Endothelial cell (in vitro differentiated cells): Measurements from ENCODE around the gene TMEM229B. TPM values are rescaled to one million over a fixed set of nuclear protein-coding genes. Genes with fewer than 3 reads are reported as not detected.

Experiments
- DNase-seq: peaks from one replicate; pipeline ENCODE4 v3.0.0; 2021; ENCODE audit warnings: low spot score
- H3K27ac Mint-ChIP-seq: one replicate; pipeline ENCODE4 v1.8.0; 2021; ENCODE audit warnings: mixed read lengths, inconsistent platforms; ENCODE audit not compliant: unreplicated experiment
- H3K27me3 Mint-ChIP-seq: one replicate; pipeline ENCODE4 v1.8.0; 2021; ENCODE audit warnings: mild to moderate bottlenecking, moderate library complexity, mixed read lengths, inconsistent platforms; ENCODE audit not compliant: unreplicated experiment
- H3K36me3 Mint-ChIP-seq: one replicate; pipeline ENCODE4 v1.8.0; 2021; ENCODE audit warnings: mild to moderate bottlenecking, low read depth, mixed read lengths, inconsistent platforms; ENCODE audit not compliant: unreplicated experiment
- H3K4me1 Mint-ChIP-seq: one replicate; pipeline ENCODE4 v1.8.0; 2021; ENCODE audit warnings: mild to moderate bottlenecking, mixed read lengths, inconsistent platforms; ENCODE audit not compliant: unreplicated experiment
- H3K4me3 Mint-ChIP-seq: one replicate; pipeline ENCODE4 v1.8.0; 2021; ENCODE audit warnings: mild to moderate bottlenecking, mixed read lengths, inconsistent platforms; ENCODE audit not compliant: unreplicated experiment
- H3K9me3 Mint-ChIP-seq: one replicate; pipeline ENCODE4 v1.8.0; 2021; ENCODE audit warnings: mixed read lengths, inconsistent platforms; ENCODE audit not compliant: unreplicated experiment
- total RNA-seq: library from RNA; stranded (reverse); fragmentation: NEBNext Ultra II Directional; extraction: Animal tissue kit (Norgen Biotek cat#: 25700); gene quantifications from one replicate; pipeline ENCODE4 v1.2.1, GENCODE V29; 2021; ENCODE audit not compliant: unreplicated experiment
- TF ChIP-seq, protein P1 (sequence below): fragments of 200-600 bp; sonication (generic); IDR thresholded peaks from one replicate; pipeline ENCODE4 v1.5.0; 2021; ENCODE audit warnings: antibody characterized with exemption; ENCODE audit not compliant: unreplicated experiment

Gene TMEM229B
- total RNA-seq, 1 donor from 2014 or later, result 0.08 TPM

GRCh38 chr14:67477926-67478799 is 10.4 kb downstream of the TMEM229B start:
- Mint-ChIP-seq H3K27ac (no peak overlapping the region), H3K4me1 (no peaks in the 10 kb centered on the region), H3K9me3 (no peaks in the 10 kb centered on the region), H3K4me3 (no peak overlapping the region), H3K27me3 (peaks cover 8% of the 10 kb centered on the region), H3K36me3 (peaks cover 3% of the 10 kb centered on the region)
- DNase-seq, result no peak
- TF ChIP-seq, protein P1, sequence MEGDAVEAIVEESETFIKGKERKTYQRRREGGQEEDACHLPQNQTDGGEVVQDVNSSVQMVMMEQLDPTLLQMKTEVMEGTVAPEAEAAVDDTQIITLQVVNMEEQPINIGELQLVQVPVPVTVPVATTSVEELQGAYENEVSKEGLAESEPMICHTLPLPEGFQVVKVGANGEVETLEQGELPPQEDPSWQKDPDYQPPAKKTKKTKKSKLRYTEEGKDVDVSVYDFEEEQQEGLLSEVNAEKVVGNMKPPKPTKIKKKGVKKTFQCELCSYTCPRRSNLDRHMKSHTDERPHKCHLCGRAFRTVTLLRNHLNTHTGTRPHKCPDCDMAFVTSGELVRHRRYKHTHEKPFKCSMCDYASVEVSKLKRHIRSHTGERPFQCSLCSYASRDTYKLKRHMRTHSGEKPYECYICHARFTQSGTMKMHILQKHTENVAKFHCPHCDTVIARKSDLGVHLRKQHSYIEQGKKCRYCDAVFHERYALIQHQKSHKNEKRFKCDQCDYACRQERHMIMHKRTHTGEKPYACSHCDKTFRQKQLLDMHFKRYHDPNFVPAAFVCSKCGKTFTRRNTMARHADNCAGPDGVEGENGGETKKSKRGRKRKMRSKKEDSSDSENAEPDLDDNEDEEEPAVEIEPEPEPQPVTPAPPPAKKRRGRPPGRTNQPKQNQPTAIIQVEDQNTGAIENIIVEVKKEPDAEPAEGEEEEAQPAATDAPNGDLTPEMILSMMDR, result no peak

DNA sequence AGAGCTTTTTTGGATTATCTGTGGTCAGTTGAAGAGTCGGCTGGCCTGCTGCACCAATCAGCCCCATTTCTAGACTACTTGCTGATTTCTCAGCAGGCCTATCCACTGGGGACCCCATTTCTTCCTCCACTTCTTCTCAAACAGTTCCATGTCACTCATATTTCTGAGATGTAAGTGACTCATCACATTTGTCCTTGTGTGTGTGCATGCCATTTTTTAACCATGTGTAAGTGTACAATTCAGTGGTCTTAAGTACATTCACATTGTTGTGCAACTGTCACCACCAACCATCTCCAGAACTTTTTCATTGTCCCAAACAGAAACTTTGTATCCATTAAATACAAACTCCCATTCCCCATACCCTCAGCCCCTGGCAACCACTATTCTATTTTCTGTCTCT is 14.2 kb downstream of the TMEM229B start:
- TF ChIP-seq, protein P1, result no peak
- peaks cover 14% of the 10 kb centered on the region for H3K27me3 Mint-ChIP-seq
- peaks cover 3% of the 10 kb centered on the region for H3K36me3 Mint-ChIP-seq
- no peaks in the 10 kb centered on the region for H3K4me1 Mint-ChIP-seq
- no peak for DNase-seq
- H3K27ac Mint-ChIP-seq, result no peak overlapping the region
- H3K4me3 Mint-ChIP-seq, result no peak overlapping the region
- H3K9me3 Mint-ChIP-seq, result no peaks in the 10 kb centered on the region

- Mint-ChIP-seq H3K27me3 (peaks cover 11% of the 10 kb centered on the region), H3K36me3 (peaks cover 3% of the 10 kb centered on the region), H3K27ac (no peak overlapping the region), H3K9me3 (no peaks in the 10 kb centered on the region), H3K4me3 (no peak overlapping the region), H3K4me1 (no peaks in the 10 kb centered on the region)
- TF ChIP-seq, protein P1, result no peak
- no peak for DNase-seq
Observed at GRCh38 chr14:67473290-67474082, 15.0 kb downstream of the TMEM229B start.

- Mint-ChIP-seq H3K4me3 (no peak overlapping the region), H3K27ac (no peak overlapping the region), H3K9me3 (no peaks in the 10 kb centered on the region), H3K4me1 (no peaks in the 10 kb centered on the region), H3K27me3 (peaks cover 14% of the 10 kb centered on the region), H3K36me3 (peaks cover 3% of the 10 kb centered on the region)
- no peak for DNase-seq
- TF ChIP-seq, protein P1, result no peak
Observed at GRCh38 chr14:67472726-67473125, 15.8 kb downstream of the TMEM229B start.
